Stimulated activated CD4-positive, alpha-beta T cell treated with anti-CD3 and anti-CD28 coated beads, Interleukin-4, amount 100 ng/mL, for 4 hours (primary cell): ENCODE measurements around the gene QARS1.

Source experiments
- DNase-seq, 2 experiments: peaks; one replicate each; pipeline ENCODE4 v3.0.0-alpha.2; 2020

Gene QARS1

DNA sequence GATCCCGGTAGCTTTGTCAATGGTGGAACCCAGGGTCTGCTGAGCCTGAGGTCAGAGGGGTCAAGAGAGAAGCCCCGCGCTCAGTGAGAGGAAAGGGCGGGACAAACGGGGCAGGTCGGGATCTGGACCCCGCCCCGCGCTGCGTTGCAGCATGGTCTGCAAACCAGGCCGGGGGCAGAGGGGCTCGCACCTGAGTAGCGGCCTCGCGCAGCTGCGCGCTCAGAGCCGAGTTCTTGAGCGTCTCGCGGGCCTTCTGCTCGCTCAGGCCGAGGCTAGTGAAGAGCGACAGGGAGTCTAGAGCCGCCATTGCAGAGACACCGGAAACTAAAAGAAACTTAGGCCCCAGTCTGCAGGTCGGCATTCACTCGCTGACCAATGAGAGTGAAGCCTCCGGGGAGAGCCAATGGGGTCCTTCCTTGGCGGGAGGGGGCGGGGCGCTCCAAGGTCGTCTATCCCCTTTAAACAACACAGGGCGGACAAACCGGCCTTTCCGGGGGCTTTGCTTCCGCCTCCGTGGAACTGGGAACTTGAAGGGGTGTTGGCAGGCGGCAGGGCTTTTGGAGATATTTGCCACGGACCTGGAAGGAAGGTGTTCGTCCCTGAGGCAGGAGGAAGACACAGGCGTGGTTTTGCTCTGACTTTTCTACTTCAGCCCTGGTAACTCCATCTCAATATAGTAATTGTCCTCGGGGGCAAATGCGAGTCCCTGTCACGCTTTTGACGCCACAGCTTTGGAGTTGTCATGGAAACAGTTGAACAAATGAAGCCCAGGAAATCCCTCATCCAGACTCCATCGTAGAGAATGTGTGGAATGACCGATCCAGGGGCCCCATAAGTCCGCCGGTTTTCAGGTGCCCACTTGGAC lies at the start of gene QARS1:
Gene QARS1, minus strand, starts transcription at position 331 of the 865 bp plus-strand sequence. Its CDS starts 24 bp downstream, at position 307.
- DNase-seq, result peak; percentile 84

DNA sequence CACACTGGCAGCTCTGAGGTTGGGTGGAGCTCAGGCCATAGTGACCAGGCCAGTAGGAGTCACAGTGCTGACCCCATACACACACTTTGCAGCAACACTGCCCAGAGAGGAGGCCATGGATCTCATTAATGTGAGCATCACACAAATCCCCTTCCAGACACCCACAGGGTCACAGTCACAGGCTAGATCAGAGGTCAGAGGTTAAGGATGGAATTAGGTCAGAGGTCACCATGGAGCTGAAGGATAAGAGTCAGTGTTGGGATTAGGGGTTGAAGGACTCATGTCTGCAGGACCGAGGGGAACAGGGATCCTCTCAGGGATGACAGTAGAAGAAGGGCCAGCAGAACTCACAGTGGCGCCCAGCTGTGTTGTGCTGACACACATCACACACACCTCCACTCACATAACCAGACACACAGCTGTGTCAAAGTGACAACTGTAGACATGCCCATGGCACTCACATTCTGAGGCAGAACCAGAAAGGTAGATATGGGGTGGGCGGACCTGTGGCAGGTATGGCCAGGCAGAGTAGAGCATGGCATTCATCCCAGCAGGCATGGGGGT lies 48.9 kb upstream of the QARS1 start:
- no peak for DNase-seq

DNA sequence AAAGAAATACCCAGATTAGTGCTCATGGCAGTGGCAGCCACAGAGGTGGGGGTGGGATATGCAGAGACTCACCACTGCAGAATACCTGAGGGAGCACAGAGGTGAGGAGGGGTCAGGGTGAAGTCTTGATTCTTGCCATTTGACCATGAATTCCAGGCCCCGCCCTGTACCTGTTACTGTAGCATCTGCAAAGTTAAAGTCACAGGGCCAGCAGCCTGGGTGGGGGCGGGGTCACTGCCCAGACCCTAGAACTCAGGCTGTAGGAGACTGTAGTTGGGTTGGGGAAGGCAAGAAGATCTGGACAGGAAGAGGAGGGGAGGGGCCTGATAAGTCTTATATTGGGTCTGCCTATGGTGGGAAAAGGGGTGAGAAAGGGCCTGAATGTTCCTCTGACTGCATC lies 47.1 kb upstream of the QARS1 start:
- no peak for DNase-seq

DNA sequence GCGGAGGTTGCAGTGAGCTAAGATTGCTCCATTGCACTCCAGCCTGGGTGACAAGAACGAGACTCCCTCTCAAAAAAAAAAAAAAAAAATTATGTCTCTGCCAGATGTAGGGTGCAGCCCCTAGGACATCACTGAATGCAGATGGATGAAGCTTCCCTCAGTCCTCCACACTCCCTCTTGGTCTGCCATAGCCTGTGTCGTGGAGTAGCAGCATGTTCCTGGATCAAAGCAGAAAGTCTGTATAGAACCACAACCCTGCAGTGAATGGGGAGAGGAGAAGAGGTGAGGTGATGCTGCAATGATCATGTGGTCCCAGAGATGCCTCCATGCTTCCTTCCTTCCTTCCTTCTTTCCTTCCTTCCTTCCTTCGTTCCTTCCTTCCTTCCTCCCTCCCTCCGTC lies 43.6 kb upstream of the QARS1 start:
- DNase-seq, result no peak

DNA sequence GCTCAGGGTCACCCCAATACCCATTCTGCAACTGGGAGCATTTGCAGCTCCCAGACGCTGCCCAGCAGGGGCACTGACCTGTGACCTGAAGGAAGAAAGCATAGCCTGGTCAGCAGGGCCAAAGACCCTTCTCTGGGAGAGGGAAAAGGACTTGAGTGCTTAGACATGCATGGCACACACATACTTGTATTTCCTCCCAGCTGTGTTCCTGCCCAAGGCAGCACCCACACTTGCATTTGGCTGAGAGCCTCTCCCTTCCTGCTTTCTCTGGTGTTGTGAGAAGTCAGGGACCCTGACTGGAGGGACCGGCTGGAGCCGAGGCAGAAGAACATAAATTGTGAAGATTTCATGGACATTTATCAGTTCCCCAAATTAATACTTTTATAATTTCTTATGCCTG lies 35.5 kb upstream of the QARS1 start:
- DNase-seq, result no peak

DNA sequence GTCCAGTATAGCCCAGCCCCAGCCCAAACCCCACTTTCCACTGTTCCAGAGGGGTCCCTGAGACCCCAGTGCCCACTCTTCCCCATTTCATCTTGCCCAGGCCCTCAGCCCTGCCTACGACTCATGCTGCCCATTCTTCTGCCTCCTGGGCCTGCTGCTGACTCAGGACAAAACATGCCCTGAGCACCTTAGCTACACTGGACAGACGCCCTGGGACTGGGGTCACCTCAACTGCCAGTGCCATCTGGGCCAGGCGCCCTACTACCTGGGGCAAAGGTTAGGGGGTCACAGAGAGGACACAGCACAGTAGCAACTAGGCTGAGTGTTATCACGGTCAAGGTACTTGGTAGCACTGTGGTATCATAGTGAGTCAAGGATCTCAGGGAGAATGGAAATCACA lies 30.9 kb upstream of the QARS1 start:
- no peak for DNase-seq

DNA sequence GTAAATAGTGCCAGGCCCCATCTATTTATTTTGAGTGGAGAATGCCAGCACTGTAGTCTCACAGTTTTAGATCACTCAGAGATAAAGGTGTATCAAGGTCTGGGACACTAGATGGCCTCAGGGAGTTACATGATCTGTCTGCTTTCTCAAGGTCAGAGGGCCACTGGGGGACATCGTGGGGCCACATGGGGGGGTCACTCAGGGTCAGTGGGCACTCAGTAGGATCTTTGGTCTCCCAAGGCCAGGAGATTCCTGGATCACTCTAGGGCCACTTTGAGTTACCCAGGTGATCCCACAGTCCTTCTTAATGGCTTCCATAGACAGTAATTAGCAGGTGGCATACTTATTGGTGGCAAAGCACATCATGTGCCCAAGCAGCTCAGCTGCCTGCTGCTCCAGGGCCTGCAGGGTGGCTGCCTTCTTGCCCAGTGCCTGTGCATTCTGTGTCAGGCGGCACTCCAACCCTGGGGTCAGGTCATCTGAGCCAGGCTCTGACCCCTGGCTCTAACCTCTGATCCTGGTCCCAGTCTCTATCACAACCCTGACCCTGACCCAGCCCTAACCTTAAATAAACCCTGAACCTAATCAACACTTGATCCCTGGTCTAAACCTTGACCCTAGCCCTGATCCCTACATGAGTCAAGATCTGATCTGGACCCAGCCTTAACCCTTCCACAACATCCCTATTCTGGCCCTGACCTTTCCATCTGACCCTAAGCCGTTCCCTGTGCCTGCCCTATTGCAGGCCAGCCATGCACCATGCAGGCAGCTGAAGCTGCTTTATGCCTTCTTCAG lies 30.1 kb upstream of the QARS1 start:
- no peak for DNase-seq

DNA sequence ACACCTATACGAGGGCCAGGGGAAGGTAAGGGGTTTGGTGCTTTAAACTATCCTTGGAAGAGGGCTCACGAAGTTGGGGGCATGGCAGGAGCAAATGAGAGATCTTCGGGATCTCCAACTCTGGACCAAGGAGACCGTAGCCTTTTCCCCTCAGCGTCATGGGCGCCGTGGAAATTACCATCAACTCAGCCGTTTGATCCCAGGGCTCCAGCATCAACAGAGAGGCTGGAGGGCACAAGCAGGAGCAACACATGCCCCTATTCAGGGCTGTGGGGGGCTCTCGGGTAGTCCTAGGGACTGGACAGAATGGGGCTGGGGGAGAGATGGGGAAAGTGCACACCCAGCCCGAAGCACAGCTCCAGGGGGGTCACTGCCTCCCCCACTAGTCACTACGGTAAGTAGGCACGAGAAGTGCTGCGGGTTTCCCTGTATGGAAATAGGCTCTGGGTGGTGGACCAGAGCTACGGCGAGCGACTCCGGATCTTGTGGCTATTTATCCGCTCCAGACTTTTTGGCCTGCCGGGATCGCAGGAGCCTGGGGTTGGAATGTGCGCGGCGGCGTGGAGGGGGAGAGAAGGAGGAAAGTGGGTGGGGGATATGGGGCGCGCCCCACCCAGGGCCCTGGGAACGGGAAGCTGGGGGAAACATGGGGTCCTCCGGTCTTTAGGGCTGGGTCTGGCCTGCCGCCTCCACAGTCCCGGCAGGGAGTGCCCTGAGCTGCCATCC lies 28.8 kb upstream of the QARS1 start:
- DNase-seq, result no peak

DNA sequence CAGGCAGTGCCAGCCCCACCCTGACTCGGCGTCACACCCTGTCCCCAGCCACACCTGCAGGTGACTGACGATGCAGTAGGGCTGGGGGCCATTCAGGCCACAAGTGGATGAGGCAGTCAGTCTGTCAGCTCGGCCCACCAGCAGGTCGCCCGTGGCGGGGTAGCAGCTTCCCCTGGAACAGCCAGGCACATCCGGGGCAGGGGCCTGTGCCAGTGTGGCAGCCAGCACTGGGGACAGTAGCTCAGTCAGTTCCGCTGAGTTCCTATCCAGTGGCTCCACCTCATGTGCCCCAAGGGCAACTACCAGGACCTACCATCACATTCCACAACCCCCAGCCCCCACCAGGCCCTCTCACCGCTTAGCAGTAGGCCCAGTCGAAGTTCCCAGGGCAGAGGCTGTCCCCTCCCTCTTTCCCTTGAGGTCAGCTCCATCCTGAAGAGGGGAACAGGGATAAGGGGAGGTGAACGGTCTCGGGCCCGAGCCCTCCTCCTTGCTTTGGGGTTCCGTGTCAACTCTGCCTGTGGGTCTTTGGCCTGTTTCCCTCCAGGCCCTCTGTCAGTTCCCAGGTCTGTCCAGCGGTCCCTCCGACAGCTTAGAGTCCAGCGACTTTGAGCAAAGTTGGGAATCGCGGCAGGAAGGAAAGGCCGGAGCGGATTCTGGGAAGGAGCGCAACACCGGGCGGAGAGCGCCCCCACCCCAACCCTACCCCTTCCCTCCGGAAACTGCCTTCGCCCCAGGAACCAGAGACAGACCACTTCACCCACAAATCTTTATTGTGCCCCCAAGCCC lies 28.1 kb upstream of the QARS1 start, which contains the start of gene LAMB2:
Gene LAMB2, minus strand, starts transcription at position 614 of the 789 bp plus-strand sequence. Its CDS starts 183 bp downstream, at position 431.
- no peak for DNase-seq

DNA sequence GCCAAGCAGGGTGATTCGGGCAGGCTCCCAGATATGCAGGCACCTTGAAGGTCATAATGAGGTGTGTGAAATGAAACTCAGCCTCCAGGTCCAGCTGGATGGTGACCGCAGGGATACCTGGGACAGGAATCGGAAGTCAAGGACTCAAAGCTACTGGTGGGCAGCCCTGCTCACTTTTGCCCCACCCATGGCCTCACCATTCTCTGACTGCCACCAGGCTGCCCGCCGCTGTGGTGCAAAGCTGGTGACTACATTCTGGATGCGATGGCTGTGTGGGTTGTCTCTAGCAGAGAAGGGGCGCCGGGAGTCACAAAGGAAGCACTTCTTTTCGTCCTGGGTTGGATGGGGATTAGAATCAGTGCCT lies 27.5 kb upstream of the QARS1 start:
- DNase-seq, result no peak

DNA sequence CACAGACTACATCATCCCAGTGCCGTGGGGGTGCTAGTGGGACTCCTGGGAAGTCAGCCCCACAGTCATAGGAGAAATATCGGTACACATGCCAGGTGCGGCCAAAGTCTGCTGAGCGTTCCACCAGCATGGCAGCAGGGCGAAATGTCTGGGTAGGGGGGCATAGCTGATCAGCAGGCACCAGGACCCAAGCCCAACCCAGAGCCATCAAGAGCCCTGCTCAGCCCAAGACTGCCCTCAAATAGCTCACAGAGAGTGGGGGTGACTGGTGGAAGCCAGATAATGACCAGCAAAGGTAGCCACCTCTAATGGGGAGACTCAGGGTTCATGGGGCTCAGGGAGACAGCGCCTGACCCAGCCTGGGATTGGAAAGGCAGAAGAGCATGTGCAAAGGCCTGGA lies 27.0 kb upstream of the QARS1 start:
- no peak for DNase-seq

DNA sequence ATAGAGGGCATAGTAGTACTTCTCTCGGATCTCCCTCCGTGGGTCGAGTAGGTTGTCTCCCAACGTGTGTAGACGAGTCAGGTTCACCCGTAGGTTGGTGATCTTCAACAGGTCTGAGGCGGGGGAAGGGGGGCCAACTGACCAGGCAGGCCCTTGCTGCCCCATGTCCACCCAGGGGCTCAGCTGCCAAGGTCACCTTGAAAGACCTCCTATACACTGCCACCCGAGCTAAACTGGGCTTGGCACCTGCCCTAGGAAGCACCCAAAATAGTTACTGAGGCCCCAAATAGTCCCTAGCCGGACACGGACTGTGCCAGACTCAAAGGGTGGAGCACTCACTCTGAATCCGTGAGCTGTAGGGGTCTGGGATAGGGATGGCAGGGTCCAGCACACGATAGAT lies 26.5 kb upstream of the QARS1 start:
- DNase-seq, result no peak

DNA sequence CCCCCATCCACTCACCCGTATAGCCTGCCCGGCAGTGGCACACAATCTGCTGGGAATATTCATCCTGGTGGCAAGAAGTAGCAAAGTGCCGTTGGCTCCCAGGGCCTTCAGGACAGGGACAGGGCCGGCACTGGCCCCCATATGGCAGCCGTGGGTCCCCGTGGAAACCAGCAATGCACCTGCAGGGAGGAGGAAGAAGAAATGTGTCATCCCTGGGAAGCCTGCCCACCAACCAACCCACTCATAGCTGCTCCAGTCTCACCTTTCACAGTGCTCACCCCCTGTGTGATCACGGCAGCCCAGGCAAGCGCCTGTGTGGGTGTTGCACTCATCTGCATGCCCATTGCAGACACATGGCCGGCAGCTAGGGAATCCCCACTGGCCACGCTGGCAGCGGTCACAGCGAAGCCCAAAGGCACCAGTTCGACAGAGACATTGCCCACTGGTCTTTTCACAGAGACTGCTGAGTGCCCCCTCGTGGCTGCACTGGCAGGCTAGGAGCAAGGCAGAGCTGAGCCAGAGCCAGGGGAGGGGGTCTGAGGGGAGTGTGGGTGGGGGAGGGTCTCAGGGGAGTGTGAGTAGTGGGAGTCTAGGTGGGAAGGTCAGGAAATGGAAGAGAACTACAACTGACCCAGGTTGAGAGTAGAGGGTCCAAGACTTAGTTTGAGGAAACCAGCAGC lies 20.6 kb upstream of the QARS1 start:
- no peak for DNase-seq

DNA sequence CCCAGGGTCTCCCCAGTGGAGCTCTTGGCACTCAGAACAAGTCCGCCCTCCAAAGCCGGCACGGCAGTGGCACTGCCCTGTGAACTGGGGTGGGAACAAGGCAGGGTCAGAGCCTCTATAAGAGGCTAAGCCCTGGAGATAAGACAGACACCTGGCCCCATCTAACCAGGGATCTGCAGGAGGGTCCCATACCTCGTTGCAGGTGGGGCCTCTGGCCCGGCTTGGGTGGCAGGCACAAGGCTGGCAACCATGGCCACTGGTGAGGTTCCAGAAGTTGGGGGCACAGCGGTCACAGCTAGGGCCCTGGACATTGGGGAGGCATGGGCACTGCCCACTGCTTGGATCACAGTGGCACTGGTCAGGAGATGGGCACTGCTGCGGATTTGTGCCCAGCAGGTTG lies 19.6 kb upstream of the QARS1 start:
- no peak for DNase-seq

DNA sequence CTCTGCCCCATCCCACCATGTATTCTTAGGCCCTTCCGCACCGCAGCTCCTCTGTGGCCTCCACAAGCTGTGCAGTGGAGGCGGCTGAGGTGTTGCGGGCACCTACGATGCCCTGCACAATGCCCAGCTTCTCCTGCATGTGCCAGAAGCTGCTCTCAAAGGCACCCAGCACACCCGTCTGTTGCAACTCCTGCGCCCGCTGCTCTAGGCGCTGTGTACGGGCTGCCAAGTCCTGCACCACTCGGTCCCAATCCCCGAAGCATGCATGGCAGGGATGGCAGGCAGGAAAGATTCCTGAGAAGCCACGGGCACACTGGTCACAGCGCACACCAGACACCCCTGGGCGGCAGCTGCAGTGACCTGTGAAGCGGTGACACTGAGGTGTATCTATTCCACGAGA lies 19.1 kb upstream of the QARS1 start:
- DNase-seq, result no peak

DNA sequence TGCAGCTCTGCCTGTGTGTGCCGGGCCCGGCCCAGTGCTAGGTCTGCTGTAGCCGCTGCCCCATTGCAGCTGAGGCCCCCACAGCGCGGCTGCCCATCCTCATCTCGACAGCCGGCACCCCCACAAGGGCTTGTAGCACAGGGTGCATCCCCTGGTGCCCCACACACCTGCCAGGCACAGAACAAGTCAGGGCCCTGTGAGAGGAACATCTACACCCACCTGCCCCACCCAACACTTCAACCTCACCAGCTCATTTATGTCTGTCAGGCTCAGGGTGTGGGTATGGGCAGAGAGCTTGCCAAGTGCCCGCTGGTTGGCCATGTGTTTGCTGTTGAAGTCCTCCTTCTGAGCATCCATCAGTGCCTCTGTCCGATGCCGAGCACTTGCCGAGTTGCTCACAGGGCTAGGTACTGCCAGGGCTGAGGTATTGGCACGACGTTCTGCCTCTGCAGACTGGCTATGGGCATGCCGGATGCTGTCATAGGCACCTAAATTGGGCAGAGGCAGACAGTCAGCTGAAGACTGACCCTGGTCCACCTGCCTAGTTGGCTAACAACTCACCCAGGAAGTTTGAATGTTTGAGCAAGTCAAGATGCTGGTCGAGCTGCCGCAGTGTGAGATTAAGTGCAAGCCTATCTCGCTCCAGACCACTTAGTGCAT lies 18.5 kb upstream of the QARS1 start:
- DNase-seq, result no peak

DNA sequence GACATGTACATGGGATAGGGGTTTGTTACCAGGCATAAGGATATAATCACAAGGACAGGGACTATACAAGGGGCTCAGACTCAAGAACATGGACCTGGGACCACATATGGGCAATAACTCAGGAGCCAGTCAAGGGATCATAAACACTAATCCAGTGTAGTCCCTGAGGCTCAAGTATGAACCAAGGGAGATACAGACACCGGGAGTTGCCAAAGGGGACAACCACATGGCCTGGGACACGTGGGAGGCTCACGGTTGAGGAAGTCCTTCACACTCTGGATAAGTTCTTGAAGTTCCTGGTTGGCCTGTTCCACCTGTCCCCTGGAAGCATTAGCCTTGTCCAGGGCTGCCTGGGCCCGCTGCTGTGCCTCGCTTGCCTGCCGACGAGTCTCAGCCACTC lies 17.9 kb upstream of the QARS1 start:
- DNase-seq, result no peak

DNA sequence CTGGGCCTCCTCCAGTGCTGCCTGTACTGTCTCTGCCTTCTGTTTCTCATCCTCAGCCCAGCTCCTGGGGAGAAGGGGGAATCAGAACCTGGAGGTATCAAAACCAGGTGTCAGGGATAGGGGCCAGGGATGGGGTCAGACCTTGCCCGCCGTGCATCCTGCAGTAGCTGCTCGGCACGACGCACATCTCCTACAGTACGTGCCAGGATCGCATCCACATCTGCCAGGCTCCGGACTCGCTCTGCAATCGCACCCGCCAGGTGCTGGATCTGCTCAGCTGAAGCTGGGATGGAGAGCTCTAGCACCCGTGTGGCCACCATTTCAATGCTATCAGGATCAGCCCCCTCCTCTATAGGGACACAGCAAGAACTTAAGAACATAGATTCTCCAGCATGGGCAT lies 17.5 kb upstream of the QARS1 start:
- no peak for DNase-seq

DNA sequence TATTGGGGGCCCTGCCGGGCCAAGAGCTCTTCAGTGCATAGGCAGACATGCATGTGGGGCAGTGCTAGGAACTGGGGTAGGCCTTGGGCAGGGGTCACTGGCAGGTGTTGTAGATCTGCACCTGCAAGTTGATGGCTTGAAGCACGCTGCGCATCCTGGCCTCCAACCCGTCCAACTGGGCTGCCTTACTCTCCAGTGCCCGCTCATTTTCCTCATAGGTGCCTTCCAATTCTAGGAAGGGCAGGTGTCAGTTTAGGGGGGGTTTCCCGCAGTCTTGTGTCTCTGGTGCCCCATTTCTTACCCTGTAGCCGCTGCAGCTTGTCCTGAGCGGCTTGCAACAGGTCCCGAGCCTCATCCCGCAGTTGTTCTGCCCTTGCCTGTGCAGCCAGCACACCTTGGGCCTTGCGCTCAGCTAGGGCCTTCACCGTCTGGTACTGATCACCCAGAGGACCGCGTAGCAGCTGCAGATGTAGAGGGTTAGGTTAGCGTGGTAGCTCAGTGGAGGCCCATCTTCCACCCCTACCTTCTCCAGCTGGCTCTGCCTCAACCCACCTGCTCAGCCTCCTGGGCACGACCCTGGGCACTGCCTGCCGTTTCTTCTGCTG lies 16.7 kb upstream of the QARS1 start:
- DNase-seq, result no peak

DNA sequence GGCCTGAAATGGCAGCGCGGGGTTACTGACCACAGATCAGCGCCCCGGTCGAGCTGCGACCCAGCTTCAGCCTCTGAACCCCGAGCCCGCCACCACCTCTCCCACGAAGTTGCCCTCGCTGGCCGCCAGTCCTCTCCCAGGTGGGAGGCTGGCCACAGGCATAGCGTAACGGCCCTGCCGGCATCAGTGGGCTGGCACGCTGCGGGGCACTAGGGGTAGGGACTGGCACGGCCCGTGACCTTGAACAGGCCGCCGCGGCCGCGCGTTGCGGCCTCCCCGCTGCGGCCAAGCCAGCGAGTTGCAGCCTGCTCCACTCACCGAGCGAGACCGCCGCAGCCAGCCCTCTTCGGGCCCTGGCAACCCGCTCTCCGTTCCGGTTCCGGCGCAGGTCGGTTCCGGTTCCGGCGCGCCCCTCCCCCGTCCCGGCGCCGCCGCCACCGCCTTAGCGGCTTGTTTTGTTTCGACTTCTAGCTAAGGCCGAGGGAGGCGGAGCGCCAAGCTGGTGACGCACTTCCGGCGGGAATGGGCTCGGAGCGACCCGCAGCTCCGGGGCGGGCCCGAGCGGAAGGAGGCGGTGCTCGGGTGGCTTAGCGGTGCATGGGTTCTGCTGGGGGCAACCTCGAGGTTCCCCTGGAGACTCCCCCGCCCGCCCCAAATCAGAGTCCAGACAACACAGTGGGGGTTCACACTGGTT lies 16.0 kb upstream of the QARS1 start, which contains the start of gene USP19:
Gene USP19, minus strand, starts transcription at position 386 of the 694 bp plus-strand sequence. CDS start 1,678 bp downstream, outside the sequence.
- peak; percentile 93 to 94 for DNase-seq
